NCI-H187 treated with DMSO at 0.1 percent for 48 hours (cell line): Measurements from ENCODE around the gene SLC24A4.

ENCODE experiments used
- DNase-seq: peaks from one replicate; lab custom pipeline; 2025; lab: John Stamatoyannopoulos, UW

The SLC24A4 gene

DNA sequence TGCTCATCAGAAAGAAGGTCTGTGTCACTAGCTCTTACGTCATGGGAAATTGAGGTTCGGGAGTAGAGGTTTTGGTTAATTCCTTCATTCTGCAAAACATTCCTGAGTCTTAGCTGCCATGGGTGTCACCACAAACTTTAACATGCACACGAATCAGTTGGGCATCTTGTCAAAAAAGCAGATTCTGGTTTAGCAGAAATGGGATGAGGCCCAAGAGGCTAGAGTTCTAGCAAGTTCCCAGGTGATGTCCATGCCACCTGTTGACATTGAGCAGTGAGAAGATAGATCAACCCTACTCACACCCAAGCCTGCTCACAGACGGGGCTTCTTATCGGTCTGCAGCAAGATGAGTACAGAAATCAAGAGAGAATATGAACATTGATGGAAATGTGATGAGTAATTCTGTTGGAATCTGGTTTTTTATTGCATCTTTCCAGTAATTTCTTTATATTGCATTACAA, 179.0 kb downstream of the SLC24A4 start:
- DNase-seq = no peak

DNA sequence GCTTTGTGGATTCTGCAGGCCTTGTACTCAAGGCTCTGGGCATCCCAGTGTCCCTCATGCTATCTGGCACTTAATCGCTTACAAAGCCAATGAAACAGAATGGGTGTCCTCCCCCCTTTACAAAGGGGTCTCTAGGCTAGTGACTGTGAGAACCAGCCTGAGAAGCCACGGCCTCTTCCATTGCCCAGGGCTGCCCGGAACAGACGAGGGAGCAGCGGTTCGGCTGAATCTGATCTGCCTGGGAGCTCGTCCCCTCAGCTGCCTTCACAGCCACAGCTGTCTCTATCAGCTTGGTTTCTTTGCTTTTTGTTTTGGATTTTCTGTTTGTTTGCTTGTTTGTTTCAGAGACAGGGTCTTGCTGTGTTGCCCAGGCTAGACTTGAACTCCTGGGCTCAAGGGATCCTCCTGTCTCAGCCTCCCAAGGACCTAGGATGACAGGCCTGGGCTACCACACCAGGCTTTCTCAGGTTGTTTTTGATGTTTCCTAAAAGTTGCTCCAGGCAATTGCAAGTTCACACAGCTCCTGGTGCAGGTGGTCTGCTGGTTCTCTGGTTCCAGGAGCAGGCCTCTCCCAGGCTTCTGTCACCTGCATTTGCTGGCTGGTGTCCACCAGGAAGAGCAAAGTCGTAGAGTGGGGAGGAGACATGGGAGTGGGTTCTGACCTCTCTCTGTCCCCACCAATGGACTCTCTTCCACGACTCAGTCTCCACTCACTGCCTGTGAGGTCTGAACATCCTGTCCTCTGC, 179.7 kb downstream of the SLC24A4 start:
- no peak for DNase-seq

DNA sequence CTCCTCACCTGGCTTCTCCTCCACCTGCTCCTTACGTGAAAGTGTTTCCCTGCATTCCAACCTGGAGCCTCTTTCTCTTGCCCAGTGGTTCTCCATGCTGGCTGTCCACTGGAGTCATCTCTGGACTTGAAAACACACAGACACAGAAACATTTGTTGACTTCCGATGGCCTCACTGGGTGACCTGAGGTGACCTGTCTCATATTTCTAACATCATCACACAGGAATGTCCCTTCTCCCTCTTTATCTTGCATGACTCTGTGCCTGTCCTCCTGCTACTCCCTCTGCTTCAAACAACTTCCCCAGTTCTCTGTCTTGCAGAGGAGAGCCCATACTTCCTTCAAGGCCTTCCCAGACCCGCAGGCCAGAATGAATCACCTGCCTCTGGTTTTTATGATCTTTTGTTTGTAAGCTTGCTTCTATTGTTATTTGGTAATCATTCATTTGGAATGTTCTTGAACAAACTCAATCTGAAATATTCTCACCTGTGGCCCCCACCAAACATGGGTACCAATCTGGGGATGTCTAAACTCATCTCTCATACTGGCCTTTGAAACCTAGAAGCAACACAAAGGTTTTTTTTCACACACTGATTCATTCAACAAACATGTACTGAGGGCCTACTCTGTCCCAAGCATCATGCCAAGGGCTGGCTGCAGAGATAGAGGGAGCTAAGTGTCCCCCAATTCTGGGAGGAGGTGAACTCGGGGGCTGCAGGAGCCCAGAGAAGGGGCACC, 181.0 kb downstream of the SLC24A4 start:
- no peak for DNase-seq

DNA sequence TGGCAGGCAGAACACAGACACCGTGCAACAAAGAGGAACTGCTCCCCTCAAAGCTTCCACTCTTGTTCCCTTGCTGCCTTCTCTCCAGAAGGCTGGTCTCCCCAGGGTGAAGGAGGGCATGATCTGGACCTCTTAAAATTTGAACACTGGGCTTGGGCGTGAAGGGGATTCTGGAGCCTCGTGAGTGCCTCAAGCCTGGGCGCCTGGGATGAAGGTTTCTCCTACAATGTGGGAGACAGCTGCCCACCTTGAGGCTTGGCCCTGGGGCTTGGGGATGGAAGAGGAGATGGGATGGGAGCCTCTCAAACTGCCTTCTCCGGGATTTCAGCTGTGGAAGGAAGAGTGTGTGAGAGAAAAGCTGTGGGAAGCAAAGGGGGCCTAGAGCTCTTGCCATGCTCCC, 182.9 kb downstream of the SLC24A4 start:
- no peak for DNase-seq

DNA sequence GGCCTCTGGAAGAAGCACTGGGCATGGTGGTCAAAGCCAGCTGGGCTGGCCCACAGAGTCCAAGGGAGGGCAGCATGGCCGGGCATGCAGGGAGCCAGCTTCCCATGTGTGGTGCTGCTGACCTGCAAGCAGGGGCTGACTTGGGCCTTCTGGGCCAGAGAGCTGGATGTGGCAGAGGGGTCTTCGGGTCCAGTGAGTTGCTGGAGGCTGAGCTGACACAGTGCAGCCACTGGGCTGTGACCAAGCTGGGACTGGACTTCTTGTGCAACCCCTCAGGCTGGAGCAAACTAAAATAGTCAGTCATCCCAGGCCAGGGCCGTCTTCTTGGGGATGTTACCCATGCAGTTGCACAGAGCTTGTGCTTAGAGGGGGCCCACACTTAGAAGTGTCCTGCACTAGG, 183.3 kb downstream of the SLC24A4 start:
- DNase-seq = no peak

DNA sequence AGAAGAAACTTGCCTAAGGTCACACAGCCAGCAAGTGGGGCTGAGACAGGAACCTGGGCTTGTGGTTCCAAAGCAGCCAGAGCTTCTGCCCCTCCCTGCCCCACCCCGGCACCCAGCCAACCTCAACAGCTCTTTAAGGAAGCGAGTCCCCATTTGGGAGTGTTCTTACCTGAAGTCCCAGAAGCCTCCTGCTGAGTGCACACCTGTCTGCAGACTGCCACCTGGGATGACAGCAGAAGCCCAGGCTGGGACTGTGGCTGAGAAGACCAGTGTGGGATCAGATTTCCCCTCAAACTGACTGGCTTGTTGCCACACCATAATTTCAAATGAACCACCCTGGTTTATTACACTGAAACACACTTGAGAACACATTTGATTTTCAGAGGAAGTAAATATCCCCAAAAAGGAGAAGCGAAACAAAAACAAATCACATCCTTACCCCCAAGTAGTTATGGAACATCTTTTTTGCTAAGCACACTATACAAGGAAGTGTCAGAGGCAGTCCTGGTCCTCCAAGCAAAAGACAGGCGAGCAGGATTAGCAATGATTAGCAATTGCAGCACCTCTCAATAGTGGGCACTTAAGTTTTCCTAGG, 184.3 kb downstream of the SLC24A4 start:
- DNase-seq = peak; percentile 92

DNA sequence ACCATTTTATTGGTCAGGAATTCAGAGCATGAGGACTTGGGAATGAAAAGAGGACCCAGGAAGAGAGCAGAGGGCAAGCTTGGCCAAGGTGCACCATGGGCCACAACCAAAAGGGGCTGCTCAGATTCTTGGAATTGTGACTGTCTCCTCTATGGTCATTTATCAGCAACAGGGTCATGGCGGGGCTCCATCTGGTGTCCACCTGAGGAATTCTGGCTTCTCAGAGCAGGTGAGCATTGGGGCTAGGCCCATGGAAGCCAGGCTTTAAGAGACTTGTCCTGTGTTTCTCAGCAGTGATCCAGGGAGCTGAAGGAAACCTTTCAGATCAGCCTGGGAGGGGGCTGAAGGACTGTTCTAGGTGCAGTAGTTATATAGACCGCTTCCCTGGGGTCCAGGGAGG, 188.0 kb downstream of the SLC24A4 start:
- DNase-seq = no peak

DNA sequence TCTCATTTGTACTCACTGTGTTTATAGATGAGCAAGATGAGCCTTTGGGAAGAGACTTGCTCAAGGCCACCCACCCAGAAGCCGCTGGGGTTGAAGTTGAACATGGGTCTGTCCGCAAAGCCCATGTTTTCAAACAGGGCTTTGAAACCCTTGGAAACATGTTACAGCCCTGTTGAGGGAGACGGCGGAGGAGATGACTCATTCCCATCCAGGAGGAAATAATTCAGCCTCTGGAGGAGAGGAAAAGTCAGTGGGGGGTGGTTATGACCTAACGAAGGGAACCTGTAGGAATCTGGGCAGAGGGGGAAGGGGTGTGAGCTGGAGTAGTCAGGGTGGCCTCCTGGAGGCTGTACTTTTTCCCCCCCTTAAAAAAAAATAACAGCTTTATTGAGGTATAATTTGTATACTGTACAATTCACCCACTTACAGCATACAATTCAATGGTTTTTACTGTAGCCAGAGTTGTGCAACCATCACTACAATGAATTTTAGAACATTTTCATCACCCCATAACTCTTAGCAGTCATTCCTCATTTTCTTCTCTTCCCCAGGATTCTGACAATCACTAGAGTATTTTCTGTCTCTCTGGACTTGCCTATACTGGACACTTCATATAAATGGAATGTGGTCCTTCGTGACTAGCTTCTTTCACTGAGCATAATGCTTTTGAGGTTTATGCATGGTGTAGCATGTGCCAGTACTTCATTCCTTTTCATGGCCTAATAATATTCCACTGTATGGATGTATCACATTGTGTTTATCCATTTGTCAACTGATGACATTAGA, 188.7 kb downstream of the SLC24A4 start:
- no peak for DNase-seq

DNA sequence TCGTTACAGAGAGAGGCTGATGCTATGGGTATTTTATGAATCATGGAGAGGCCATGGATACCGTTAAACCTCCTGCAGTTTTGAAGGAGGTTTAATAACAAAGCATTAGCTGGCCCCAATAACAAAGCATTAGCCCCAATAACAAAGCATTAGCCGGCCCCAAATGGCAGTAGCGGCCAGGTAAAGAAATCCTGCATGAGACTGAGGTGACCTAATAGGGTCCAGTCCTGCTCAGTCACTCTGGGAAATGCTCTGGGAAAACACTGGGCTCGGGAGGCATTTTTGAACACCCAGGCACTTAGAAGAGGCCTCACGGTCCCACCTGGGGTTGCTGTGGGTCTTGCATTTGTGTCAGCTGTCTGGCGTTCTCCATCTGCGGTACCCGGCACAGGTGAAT, 189.8 kb downstream of the SLC24A4 start:
- DNase-seq = no peak

DNA sequence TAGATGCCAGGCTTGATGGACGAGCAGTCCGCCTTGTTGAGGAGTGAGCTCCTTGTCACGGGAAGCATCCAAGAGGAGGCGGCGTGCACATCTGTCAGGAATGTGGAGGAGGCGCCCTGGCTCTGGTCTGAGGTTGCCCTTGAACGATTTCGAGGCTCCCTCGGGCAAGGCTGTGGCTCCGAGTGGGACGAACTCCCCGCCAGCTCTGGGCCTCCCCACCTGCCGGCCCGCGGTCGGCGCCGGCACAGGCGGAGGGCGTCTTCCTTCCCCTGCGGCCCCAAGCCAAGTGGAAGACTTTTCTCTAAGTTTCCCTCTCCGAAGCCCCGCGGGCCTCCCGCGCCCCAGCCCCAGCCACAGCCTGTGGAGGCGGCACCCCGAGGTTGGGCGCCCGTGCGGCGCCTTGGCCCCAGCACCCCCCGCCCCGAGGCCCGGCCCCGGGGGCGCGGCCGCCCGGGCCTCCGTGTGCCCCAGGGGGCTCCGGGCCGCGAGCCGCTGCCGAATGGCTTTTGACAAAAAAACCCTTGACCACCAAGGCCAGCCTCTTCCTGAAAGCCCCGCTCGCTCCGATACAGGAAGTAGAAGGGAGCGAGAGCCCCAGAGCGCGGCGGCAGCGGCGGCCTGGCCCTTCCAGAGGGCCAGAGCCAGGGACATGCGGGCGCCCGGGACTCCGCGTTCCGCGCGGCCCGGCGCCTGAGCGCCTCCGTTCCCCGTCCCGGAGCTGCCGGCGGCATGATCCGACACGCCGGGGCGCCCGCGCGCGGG, 190.4 kb downstream of the SLC24A4 start, which contains the start of gene RIN3:
RIN3 (plus strand) TSS at position 578 of the 762 bp plus-strand sequence; CDS start at position 730, 152 bp downstream.
- no peak for DNase-seq

DNA sequence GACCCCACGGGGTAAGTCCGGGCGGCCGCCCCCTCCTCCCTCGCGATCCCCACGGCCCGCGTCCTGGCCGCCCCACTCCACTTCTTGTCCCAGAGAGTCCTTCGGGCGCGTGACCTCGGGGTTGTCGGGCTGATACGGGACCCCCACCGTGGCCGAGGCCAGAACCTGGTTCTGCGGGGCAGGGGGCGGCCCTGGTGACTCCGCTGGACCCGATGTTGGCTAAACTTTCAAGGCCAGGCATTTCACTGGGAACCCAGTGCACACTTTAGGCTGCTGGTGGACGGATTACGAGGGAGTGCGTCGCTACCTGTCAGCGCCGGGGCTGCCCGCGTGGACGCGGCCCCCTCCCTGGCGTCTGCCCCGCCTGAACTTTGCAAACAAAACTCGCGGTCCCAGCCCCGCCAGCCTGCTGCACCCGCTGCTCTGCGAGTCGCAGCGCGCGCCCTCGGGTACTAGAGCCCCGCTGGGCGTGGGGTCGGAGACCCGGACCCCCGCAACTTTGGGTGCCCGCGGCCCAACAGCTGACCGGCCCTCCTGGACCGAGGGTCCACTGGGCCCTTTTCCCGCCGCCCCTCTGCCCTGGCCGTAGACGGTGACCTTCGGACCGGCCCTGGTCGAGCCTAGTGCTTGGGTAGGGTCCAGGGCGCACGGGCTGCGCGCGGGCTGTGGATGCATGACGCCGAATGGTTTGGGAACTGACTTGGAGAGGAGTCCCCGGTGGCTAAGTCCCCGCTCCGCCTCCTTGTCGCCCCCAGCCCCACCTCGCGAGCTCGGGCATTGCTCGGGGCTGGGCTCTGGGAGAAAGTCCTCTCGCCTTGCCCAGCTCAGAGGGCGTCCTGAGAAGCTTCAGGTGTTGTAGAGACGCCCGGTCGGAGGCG, 191.2 kb downstream of the SLC24A4 start:
- no peak for DNase-seq

DNA sequence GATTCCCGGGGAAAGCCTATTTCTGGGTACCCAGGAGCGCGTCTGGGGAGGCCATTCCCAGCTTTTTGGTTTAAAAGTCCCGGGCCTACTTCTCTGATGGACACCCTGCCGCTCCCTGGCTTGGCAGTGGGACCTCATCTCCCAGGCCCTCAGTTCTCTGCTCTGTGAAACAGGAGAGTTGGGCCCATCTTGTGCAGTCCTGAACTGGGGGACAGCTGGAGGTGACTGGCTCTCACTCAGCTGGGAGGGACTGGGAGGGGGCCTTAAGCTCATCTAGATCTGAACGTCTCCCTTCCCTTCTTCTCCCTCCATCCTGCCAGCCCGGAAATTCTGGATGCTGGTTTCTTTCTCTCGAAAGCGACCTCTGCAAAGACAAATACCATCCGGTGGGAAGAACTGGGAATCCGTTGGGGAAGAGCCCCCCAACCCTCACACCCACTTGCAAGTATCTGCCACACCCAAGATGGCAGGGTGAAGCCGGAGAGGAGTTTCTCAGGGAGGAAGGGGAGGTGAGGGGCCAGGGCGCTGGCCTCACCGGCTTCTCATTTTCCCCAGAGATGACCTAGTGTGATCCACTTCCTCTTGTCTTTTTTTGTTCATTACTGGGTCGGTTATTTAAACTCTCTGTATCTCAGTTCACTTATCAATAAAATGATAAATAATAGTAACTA, 192.0 kb downstream of the SLC24A4 start:
- DNase-seq = no peak

DNA sequence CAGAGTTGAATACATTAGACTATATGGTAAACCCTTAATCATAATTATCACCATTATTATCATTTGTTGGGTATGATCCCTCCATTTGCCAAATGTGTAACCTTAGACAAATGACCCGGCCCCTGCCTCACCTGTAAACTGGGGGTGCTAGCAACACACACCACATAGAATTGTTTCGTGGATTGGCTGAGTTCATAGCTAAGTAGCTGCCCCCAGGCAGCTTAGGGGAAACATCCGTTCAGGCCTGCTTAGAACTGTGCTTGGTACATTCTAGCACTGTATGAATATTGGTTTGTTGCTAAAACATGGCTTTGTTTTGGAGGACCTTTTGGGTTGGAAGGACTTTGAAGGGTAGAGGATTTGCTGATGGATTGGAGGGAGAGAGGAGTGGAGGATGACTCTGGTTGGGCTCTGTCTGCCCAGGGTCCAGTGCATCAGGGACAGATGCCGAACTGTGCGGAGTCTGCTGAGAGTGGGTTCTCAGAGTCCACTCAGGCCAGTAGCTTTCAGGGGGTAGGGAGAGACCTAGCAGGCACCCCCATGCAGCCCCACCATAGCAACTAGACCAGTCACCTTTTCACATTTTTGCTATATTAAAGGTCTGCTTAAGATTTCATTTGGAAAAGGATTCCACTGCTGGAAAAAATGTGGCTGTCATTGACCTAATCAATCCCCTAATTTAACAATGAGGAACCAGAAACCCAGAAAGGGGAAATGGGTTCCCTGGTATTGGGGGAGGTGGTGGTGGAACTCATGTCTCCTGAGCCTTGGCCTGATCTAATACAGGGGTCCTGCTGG, 192.8 kb downstream of the SLC24A4 start:
- no peak for DNase-seq

DNA sequence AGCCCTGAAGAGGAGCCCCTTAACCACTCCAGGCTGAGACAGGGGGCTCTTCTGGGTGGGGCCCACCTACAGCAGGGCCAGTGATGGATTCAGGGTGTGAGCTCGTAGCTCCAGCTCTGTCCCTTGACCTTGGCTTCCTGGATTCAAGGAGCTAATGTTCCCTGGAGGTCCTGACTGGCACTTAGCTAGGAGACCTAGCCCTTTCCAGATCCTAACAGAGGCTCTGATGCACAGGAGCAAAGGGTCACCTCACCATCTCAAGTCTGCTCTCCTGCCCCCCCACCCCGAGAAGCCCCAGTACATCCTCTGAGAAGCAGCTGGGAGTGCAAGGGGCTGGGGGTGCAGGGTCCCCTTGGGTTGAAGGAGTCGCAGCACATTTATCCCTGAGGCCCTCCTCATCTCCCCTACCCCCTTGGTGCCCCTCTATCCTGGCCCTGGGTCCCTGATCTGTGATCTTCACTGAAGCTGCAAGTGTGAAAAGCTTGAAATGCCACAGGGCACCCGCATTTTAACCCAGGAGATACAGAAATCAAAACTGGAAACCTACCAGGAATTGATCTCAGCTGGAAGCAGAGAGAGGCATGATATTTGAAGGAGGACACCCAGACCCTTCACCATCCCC, 193.5 kb downstream of the SLC24A4 start:
- DNase-seq = no peak

DNA sequence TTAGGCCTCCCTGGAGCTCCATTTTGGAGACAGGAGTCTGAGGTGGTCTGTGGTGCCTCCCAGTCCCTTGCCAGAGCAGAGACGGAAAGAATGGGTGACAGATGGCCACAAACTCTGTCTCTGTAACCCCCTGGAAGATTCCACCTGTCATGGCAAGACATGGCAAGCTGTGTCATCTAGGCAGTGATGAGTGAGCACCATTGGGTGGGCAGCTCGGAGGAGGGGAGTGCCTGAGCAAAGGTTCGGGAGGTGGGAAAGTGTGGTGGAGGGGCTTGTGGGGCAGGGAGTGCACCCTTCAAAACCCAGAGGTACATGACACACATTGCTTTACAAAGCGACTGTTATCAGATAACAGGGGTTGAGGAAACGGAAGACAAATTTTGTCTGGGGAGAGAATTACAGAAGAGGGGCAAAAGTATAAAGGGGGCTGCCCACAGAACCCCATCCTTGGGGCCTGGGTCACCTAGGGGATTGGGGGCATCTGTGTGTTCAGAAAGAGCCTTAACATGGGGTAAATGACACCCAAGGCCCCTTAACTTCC, 194.1 kb downstream of the SLC24A4 start:
- DNase-seq = no peak

DNA sequence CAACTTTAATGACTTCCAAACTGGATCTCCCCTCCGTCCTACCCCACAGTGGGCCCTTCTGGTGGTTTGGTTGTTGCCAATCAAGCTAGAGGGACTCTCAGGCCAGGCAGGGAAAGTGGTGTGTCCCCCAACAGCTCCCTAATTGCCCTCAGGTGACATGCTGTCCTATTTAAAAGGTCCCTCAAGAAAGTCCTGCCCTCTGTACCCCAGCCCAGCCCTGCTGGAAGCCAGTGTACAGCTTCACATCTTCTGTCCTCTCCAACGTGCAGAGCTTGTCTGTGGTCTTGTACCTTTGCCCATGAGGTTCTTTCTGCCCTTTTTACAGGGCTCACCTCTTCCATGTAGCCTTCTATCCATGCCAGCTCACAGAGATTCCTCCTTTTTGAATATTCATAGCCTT, 194.8 kb downstream of the SLC24A4 start:
- DNase-seq = no peak

DNA sequence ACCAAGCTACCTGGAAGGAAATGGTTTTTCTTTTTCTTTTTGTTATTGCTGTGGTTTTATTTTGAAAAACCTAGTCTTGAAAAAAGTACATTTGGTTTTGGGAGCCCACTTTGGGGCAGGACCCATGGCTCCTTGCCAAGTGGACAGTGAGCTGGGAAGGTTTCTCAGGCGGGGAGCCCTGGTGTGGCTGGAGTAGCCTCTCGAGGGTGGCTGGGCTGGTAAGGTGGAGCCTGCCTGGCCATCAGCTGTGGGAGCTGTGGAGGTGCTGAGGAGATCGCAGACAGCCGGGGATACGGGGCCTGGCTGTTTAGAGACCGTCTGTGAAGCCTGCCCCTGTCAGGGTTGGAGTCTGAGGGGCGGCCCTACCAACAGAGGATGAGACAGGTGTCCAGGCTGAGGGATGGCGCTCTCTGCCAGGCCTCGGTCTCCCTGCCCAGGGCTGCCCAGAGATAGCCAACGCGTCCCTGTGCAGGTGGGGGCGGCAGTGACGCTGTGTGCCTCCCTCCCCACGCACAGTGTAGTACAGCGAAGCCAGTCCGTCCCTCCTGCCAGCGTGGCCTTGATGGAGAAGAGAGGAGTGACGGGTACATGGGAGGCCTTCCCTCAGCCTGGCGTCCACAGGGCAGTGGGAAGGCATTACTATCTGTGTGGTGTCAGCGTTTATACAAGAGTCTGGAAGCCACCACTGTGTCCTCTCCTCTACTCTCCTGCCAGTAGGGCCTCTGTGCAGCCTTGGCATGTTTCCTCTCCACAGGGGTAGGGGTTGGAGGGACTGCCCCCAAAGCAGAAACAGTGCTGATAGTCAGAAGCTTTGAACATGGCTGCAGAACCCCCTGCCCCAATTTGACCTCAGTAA, 196.5 kb downstream of the SLC24A4 start:
- DNase-seq = no peak
